PC-3 (cell line): Measurements from ENCODE around the gene SLC9B1. TPM values are rescaled to one million over a fixed set of nuclear protein-coding genes. Genes with fewer than 3 reads are reported as not detected.

Experiments
- ATAC-seq: fragments of 200-7000 bp; cut with Tn5 transposase; 2 replicates; pipeline ENCODE4 v1.9.1; 2020; ENCODE audit warnings: mild to moderate bottlenecking, moderate library complexity
- BruUV-seq: library from RNA; stranded (reverse); fragments of 400-500 nt; replicated peaks from 2 replicates; lab custom pipeline; 2021; lab: Mats Ljungman, UMichigan
- CTCF ChIA-PET: fragments of 300-600 bp; sonication (Branson Sonifier 250); formaldehyde crosslinking; loops from one replicate; lab custom pipeline; 2022; ENCODE audit warnings: antibody characterized with exemption; lab: Charles Lee
- POLR2A ChIA-PET: fragments of 300-600 bp; sonication (Branson Sonifier 250); formaldehyde crosslinking; loops from one replicate; lab custom pipeline; 2022; ENCODE audit warnings: antibody characterized with exemption; ENCODE audit not compliant: unreplicated experiment; lab: Charles Lee
- DNase-seq: peaks from one replicate; pipeline ENCODE4 v3.0.0-alpha.2; 2015
- H2AFZ ChIP-seq: fragments of 300-600 bp; sonication (generic); 2 replicates; pipeline ENCODE4 v1.6.0; 2016; ENCODE audit warnings: antibody characterized with exemption, low read length
- H3F3A ChIP-seq: fragments of 300-600 bp; sonication (generic); one replicate; pipeline ENCODE4 v1.6.0; 2017; ENCODE audit warnings: antibody characterized with exemption, low read length, control low read depth, mild to moderate bottlenecking; ENCODE audit not compliant: unreplicated experiment
- H3K27ac ChIP-seq: fragments of 300-600 bp; sonication (generic); 2 replicates; pipeline ENCODE4 v1.5.1; 2016; ENCODE audit warnings: mild to moderate bottlenecking, low read length
- H3K27me3 ChIP-seq: fragments of 300-600 bp; sonication (generic); 2 replicates; pipeline ENCODE4 v1.6.1; 2016; ENCODE audit warnings: low read length, mixed read lengths
- H3K36me3 ChIP-seq: fragments of 300-600 bp; sonication (generic); 2 replicates; pipeline ENCODE4 v1.6.1; 2016; ENCODE audit warnings: low read depth, mixed run types, low read length, mixed read lengths
- H3K4me1 ChIP-seq: fragments of 300-600 bp; sonication (generic); 2 replicates; pipeline ENCODE4 v1.5.1; 2016; ENCODE audit warnings: low read length; ENCODE audit not compliant: insufficient read depth
- H3K4me2 ChIP-seq: fragments of 300-600 bp; sonication (generic); 2 replicates; pipeline ENCODE4 v1.6.0; 2016; ENCODE audit warnings: low read length
- H3K4me3 ChIP-seq: fragments of 300-600 bp; sonication (generic); 2 replicates; pipeline ENCODE4 v1.5.1; 2016; ENCODE audit warnings: mild to moderate bottlenecking, low read length, mixed read lengths
- H3K79me2 ChIP-seq: fragments of 300-600 bp; sonication (generic); 2 replicates; pipeline ENCODE4 v1.6.1; 2017; ENCODE audit warnings: low read length, mixed read lengths
- H3K9ac ChIP-seq: fragments of 300-600 bp; sonication (generic); 2 replicates; pipeline ENCODE4 v1.6.0; 2016; ENCODE audit warnings: mild to moderate bottlenecking, low read length
- H3K9me2 ChIP-seq: fragments of 300-600 bp; sonication (generic); replicated peaks from 2 replicates; pipeline ENCODE4 v1.6.1; 2016; ENCODE audit warnings: mixed run types, low read length, mixed read lengths
- H3K9me3 ChIP-seq: fragments of 300-600 bp; sonication (generic); 2 replicates; pipeline ENCODE4 v1.6.1; 2016; ENCODE audit warnings: low read length, mixed read lengths
- H4K20me1 ChIP-seq: fragments of 300-600 bp; sonication (generic); 2 replicates; pipeline ENCODE4 v1.6.1; 2016; ENCODE audit warnings: low read length, mixed read lengths
- EZH2 ChIP-seq: fragments of 300-600 bp; sonication (generic); IDR thresholded peaks from one replicate; pipeline ENCODE4 v1.6.1; 2017; ENCODE audit warnings: antibody characterized with exemption, mild to moderate bottlenecking, low read length; ENCODE audit not compliant: unreplicated experiment
- EZH2phosphoT487 ChIP-seq: fragments of 300-600 bp; sonication (generic); IDR thresholded peaks from 2 replicates; pipeline ENCODE4 v1.6.1; 2018; ENCODE audit warnings: mild to moderate bottlenecking, antibody characterized with exemption, low read length, borderline replicate concordance
- intact Hi-C: fragments of 100-400 bp; cut with micrococcal nuclease; formaldehyde crosslinking; loops from 2 replicates; pipeline ENCODE4 v1.9.0; 2023
- total RNA-seq: library from RNA; depleted of rRNA; stranded (reverse); fragments of >200 nt; gene quantifications from 2 replicates; pipeline ENCODE4 v1.2.3, GENCODE V29; 2014
- TF ChIP-seq, protein P1 (sequence below): fragments of 300-600 bp; sonication (generic); conservative IDR thresholded peaks from 2 replicates; pipeline ENCODE4 v1.5.1; 2017; ENCODE audit warnings: antibody characterized with exemption, low read depth, mild to moderate bottlenecking, low read length

Gene SLC9B1
- total RNA-seq, 1 experiment from 2014 or later, result not detected

DNA sequence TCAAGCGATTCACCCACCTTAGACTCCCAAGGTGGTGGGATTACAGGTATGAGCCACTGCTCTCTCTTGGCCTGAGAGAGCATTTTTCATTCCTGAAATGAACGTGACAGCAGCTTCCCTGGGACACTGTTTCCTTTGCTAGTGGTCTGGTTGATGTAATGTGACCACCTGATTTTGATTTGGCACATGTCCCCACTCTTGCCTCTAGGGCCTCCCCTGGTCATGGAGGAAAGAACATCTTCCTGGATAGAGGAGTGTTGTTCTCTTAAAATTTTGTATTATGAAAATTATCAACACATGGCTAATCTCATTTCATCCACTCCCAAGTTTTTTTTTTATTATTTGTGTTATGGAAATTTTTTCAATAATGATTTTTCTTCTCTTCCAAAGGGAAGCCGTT lies 33.3 kb upstream of the SLC9B1 start:
- CTCF ChIA-PET, result no interaction called here
- H3K36me3 ChIP-seq, result no peaks in the 10 kb centered on the region
- no peak for DNase-seq
- no peaks in the 10 kb centered on the region for H4K20me1 ChIP-seq
- intact Hi-C loops, result no loop called here
- POLR2A ChIA-PET, result no interaction called here
- H3F3A ChIP-seq, result no peaks in the 10 kb centered on the region
- H3K79me2 ChIP-seq, result no peaks in the 10 kb centered on the region
- H3K27ac ChIP-seq, result no peak overlapping the region
- H3K27me3 ChIP-seq, result no peaks in the 10 kb centered on the region
- no peaks in the 10 kb centered on the region for H3K4me1 ChIP-seq
- no peak overlapping the region for H3K9ac ChIP-seq
- no peak overlapping the region for H3K4me3 ChIP-seq
- no peaks in the 10 kb centered on the region for H3K9me3 ChIP-seq
- no peaks in the 10 kb centered on the region for H3K9me2 ChIP-seq
- H2AFZ ChIP-seq, result no peak overlapping the region
- no peak for TF ChIP-seq EZH2phosphoT487
- TF ChIP-seq, protein P1, sequence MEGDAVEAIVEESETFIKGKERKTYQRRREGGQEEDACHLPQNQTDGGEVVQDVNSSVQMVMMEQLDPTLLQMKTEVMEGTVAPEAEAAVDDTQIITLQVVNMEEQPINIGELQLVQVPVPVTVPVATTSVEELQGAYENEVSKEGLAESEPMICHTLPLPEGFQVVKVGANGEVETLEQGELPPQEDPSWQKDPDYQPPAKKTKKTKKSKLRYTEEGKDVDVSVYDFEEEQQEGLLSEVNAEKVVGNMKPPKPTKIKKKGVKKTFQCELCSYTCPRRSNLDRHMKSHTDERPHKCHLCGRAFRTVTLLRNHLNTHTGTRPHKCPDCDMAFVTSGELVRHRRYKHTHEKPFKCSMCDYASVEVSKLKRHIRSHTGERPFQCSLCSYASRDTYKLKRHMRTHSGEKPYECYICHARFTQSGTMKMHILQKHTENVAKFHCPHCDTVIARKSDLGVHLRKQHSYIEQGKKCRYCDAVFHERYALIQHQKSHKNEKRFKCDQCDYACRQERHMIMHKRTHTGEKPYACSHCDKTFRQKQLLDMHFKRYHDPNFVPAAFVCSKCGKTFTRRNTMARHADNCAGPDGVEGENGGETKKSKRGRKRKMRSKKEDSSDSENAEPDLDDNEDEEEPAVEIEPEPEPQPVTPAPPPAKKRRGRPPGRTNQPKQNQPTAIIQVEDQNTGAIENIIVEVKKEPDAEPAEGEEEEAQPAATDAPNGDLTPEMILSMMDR, result no peak
- no peak for TF ChIP-seq EZH2
- BruUV-seq, result no TSS peak
- no peak for ATAC-seq
- no peak overlapping the region for H3K4me2 ChIP-seq

DNA sequence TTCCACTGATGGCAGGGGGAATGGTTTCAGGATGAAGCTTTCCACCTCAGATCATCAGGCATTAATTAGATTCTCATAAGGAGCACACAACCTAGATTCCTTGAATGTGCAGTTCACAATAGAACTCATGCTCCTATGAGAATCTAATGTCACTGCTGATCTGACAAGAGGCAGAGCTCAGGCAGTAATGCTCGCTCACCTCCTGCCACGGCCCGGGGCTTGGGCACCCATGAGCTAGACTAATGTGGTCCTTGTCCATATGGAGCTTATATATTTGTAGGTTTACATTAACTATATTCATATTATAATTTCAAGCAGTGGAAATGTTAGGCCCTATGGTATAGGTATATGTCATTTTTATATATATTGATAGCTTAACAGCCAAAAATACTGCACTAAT lies 32.6 kb upstream of the SLC9B1 start:
- Histone ChIP-seq H3K4me1 (no peaks in the 10 kb centered on the region), H2AFZ (no peak overlapping the region), H3K4me3 (no peak overlapping the region), H3K9me3 (no peaks in the 10 kb centered on the region), H3F3A (no peaks in the 10 kb centered on the region), H3K27ac (no peak overlapping the region), H3K79me2 (no peaks in the 10 kb centered on the region), H4K20me1 (no peaks in the 10 kb centered on the region), H3K27me3 (no peaks in the 10 kb centered on the region), H3K36me3 (no peaks in the 10 kb centered on the region), H3K4me2 (no peak overlapping the region), H3K9me2 (no peaks in the 10 kb centered on the region), H3K9ac (no peak overlapping the region)
- TF ChIP-seq, protein P1, result no peak
- TF ChIP-seq EZH2phosphoT487 (no peak), EZH2 (no peak)
- ATAC-seq, result no peak
- POLR2A ChIA-PET, result no interaction called here
- intact Hi-C loops, result no loop called here
- DNase-seq, result no peak
- CTCF ChIA-PET, result no interaction called here
- BruUV-seq, result no TSS peak

DNA sequence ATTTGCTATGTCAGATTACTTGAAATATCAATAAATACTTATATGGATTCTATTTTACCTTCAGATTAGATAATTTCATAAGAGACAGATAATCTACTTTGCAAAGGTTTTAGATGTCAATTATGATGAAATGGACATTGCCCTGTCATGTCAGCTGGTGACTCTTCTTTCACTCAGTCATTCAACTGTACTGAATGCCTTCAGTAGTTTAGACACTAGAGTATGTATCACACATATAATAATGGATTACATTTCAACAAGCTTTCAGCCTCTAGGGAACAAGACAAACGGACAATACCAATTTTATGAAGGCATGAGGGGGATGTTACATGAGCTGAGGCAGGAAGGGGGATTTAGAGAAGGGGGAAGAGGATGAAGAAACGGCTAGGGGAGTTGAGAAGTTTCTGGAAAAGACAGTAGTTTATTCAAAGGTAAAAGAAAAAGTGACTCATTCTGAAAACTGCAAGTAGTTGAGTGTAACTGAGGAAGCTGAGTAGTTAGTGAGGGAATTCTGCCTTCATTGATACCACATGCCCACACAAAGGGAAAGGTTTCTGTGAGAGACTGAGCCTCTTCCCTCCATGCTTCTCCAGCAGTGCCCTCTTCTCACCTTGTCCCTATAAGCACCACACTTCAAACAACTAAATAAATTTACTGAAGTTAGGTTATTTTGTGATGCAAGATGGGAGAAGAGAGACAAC lies 31.4 kb upstream of the SLC9B1 start:
- no peaks in the 10 kb centered on the region for H3K9me2 ChIP-seq

More for the DNA sequence above, 31.4 kb upstream of the SLC9B1 start:
- DNase-seq, result no peak
- Histone ChIP-seq H2AFZ (no peak overlapping the region), H3K27ac (no peak overlapping the region), H3K79me2 (no peaks in the 10 kb centered on the region), H3K4me2 (no peak overlapping the region), H3K4me3 (no peak overlapping the region), H4K20me1 (no peaks in the 10 kb centered on the region), H3K4me1 (no peaks in the 10 kb centered on the region), H3K9ac (no peak overlapping the region), H3K9me3 (no peaks in the 10 kb centered on the region), H3K36me3 (no peaks in the 10 kb centered on the region; the same call in 1 of the 2 replicates), H3F3A (no peaks in the 10 kb centered on the region), H3K27me3 (no peaks in the 10 kb centered on the region)
- intact Hi-C loops, result no loop called here
- TF ChIP-seq EZH2, result no peak
- no peak for TF ChIP-seq EZH2phosphoT487
- TF ChIP-seq, protein P1, result no peak
- CTCF ChIA-PET, result no interaction called here
- POLR2A ChIA-PET, result no interaction called here
- no TSS peak for BruUV-seq
- ATAC-seq, result no peak
